Esophagus muscularis mucosa (tissue), 3 donors: ENCODE measurements around the gene DYNC2H1.

ENCODE experiments used
- CTCF ChIP-seq, 3 experiments: fragments of 200-600 bp in 2 of 3; fragments of 450-650 bp in 1 of 3; sonication (generic) in 2 of 3; IDR thresholded peaks; one replicate each; pipeline ENCODE4 v1.5.1; 2017 to 2019; ENCODE audit warnings: antibody characterized with exemption in 3 of 3, mild to moderate bottlenecking in 2 of 3, moderate library complexity in 1 of 3
- EP300 ChIP-seq: sonication (generic); formaldehyde crosslinking; IDR thresholded peaks from one replicate; pipeline ENCODE4 v1.6.1; 2017; ENCODE audit warnings: antibody characterized with exemption

DNA sequence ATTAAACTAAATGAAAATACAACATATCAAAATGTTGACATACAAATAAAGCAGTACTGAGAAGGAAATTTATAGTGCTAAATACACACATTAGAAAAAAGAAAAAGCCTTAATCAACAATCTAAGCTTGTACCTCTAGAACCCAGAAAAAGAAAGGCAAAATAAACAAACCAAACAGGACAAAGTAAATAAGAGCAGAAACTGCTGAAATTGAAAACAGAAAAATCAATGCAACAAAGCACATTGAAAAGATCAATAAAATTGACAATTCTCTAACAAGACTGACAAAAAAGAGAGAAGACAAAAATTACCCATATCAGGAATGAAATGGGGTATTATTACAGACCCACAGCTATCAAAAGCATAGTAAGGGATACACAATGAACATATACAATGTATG lies 38.2 kb upstream of the DYNC2H1 start:
- TF ChIP-seq CTCF (IDR thresholded peaks at IDR 0.05) (no peak), EP300 (no peak)
